Stimulated activated naive CD8-positive, alpha-beta T cell treated with anti-CD3 and anti-CD28 coated beads, Interleukin-15, Interleukin-2, amounts not matched to agents 100 ng/mL and 50 ng/mL, for 24 hours (primary cell): ENCODE data around the gene SSTR4.

ENCODE experiments used
- H3K27ac Mint-ChIP-seq: one replicate; pipeline ENCODE4 v1.8.0; 2021; ENCODE audit warnings: mild to moderate bottlenecking, mixed read lengths
- H3K27me3 Mint-ChIP-seq: one replicate; pipeline ENCODE4 v1.8.0; 2021; ENCODE audit warnings: mixed read lengths
- H3K36me3 Mint-ChIP-seq: one replicate; pipeline ENCODE4 v1.8.0; 2021; ENCODE audit warnings: low read depth, mixed read lengths
- H3K4me1 Mint-ChIP-seq: one replicate; pipeline ENCODE4 v1.8.0; 2021; ENCODE audit warnings: low read depth, mixed read lengths
- H3K4me3 Mint-ChIP-seq: one replicate; pipeline ENCODE4 v1.8.0; 2021; ENCODE audit warnings: mild to moderate bottlenecking, mixed read lengths
- H3K9me3 Mint-ChIP-seq: one replicate; pipeline ENCODE4 v1.8.0; 2021; ENCODE audit warnings: mixed read lengths

The SSTR4 gene

GRCh38 chr20:23046431-23046830 lies 11.3 kb downstream of the SSTR4 start:
- Mint-ChIP-seq H3K4me3 (no peak overlapping the region), H3K27me3 (peaks cover 52% of the 10 kb centered on the region), H3K9me3 (no peaks in the 10 kb centered on the region), H3K36me3 (no peaks in the 10 kb centered on the region), H3K27ac (no peak overlapping the region), H3K4me1 (peaks cover 7% of the 10 kb centered on the region)

GRCh38 chr20:23047001-23047737 lies 12.1 kb downstream of the SSTR4 start:
- Mint-ChIP-seq H3K27me3 (peaks cover 54% of the 10 kb centered on the region), H3K4me3 (no peak overlapping the region), H3K9me3 (no peaks in the 10 kb centered on the region), H3K36me3 (no peaks in the 10 kb centered on the region), H3K4me1 (peaks cover 7% of the 10 kb centered on the region), H3K27ac (no peak overlapping the region)

GRCh38 chr20:23047738-23048214 lies 12.7 kb downstream of the SSTR4 start:
- no peak overlapping the region for H3K27ac Mint-ChIP-seq
- H3K36me3 Mint-ChIP-seq = no peaks in the 10 kb centered on the region
- no peaks in the 10 kb centered on the region for H3K9me3 Mint-ChIP-seq
- H3K4me1 Mint-ChIP-seq = peaks cover 7% of the 10 kb centered on the region
- no peak overlapping the region for H3K4me3 Mint-ChIP-seq
- peaks cover 59% of the 10 kb centered on the region for H3K27me3 Mint-ChIP-seq

GRCh38 chr20:23048283-23049200 lies 13.4 kb downstream of the SSTR4 start:
- H3K27ac Mint-ChIP-seq = no peak overlapping the region

GRCh38 chr20:23049201-23050075 lies 14.3 kb downstream of the SSTR4 start, which contains the start of gene THBD:
Gene THBD, minus strand, starts transcription at chr20:23049672. Its CDS starts 168 bp downstream, at chr20:23049504.
- Mint-ChIP-seq H3K27ac (no peak within 1 kb of the TSS), H3K27me3 (peaks cover 57% of the 10 kb centered on the region), H3K36me3 (no peaks in the 10 kb centered on the region), H3K4me1 (peaks cover 7% of the 10 kb centered on the region), H3K9me3 (no peaks in the 10 kb centered on the region), H3K4me3 (no peak within 1 kb of the TSS)

More at GRCh38 chr20:23048283-23049200, 13.4 kb downstream of the SSTR4 start:
- H3K36me3 Mint-ChIP-seq = no peaks in the 10 kb centered on the region
- peaks cover 7% of the 10 kb centered on the region for H3K4me1 Mint-ChIP-seq
- no peak overlapping the region for H3K4me3 Mint-ChIP-seq
- H3K27me3 Mint-ChIP-seq = peaks cover 61% of the 10 kb centered on the region
- no peaks in the 10 kb centered on the region for H3K9me3 Mint-ChIP-seq

GRCh38 chr20:23050076-23050838 lies 15.1 kb downstream of the SSTR4 start:
- H3K4me1 Mint-ChIP-seq = peaks cover 7% of the 10 kb centered on the region
- H3K27me3 Mint-ChIP-seq = peaks cover 59% of the 10 kb centered on the region
- H3K27ac Mint-ChIP-seq = no peak overlapping the region
- no peaks in the 10 kb centered on the region for H3K9me3 Mint-ChIP-seq
- no peaks in the 10 kb centered on the region for H3K36me3 Mint-ChIP-seq
- H3K4me3 Mint-ChIP-seq = no peak overlapping the region

- Mint-ChIP-seq H3K27me3 (peaks cover 55% of the 10 kb centered on the region), H3K4me3 (no peak overlapping the region), H3K9me3 (no peaks in the 10 kb centered on the region), H3K4me1 (peaks cover 7% of the 10 kb centered on the region), H3K27ac (no peak overlapping the region), H3K36me3 (no peaks in the 10 kb centered on the region)
These were observed 15.9 kb downstream of the SSTR4 start for GRCh38 chr20:23050847-23051627.

GRCh38 chr20:23052904-23053303 lies 17.8 kb downstream of the SSTR4 start:
- no peak overlapping the region for H3K27ac Mint-ChIP-seq
- H3K27me3 Mint-ChIP-seq = peaks cover 42% of the 10 kb centered on the region
- no peak overlapping the region for H3K4me3 Mint-ChIP-seq
- no peaks in the 10 kb centered on the region for H3K9me3 Mint-ChIP-seq
- H3K36me3 Mint-ChIP-seq = no peaks in the 10 kb centered on the region
- peaks cover 3% of the 10 kb centered on the region for H3K4me1 Mint-ChIP-seq

GRCh38 chr20:23058240-23058639 lies 23.1 kb downstream of the SSTR4 start:
- H3K9me3 Mint-ChIP-seq = no peaks in the 10 kb centered on the region
- H3K27ac Mint-ChIP-seq = no peak overlapping the region
- H3K27me3 Mint-ChIP-seq = peaks cover 14% of the 10 kb centered on the region
- no peaks in the 10 kb centered on the region for H3K4me1 Mint-ChIP-seq
- no peak overlapping the region for H3K4me3 Mint-ChIP-seq
- H3K36me3 Mint-ChIP-seq = no peaks in the 10 kb centered on the region

GRCh38 chr20:23059001-23059400 lies 23.9 kb downstream of the SSTR4 start:
- Mint-ChIP-seq H3K4me1 (no peaks in the 10 kb centered on the region), H3K9me3 (no peaks in the 10 kb centered on the region), H3K27ac (no peak overlapping the region), H3K4me3 (no peak overlapping the region), H3K36me3 (no peaks in the 10 kb centered on the region), H3K27me3 (peaks cover 7% of the 10 kb centered on the region)

GRCh38 chr20:23059846-23060245 lies 24.7 kb downstream of the SSTR4 start:
- Mint-ChIP-seq H3K4me3 (no peak overlapping the region), H3K27ac (no peak overlapping the region), H3K9me3 (no peaks in the 10 kb centered on the region), H3K4me1 (no peaks in the 10 kb centered on the region), H3K27me3 (peaks cover 5% of the 10 kb centered on the region), H3K36me3 (no peaks in the 10 kb centered on the region)

- H3K27ac Mint-ChIP-seq = no peak overlapping the region
- H3K4me3 Mint-ChIP-seq = no peak overlapping the region
- H3K9me3 Mint-ChIP-seq = no peaks in the 10 kb centered on the region
- H3K4me1 Mint-ChIP-seq = no peaks in the 10 kb centered on the region
- no peaks in the 10 kb centered on the region for H3K36me3 Mint-ChIP-seq
- H3K27me3 Mint-ChIP-seq = peaks cover 3% of the 10 kb centered on the region
These were observed 25.5 kb downstream of the SSTR4 start for GRCh38 chr20:23060629-23061028.

- Mint-ChIP-seq H3K36me3 (no peaks in the 10 kb centered on the region), H3K9me3 (no peaks in the 10 kb centered on the region), H3K4me3 (no peak overlapping the region), H3K4me1 (no peaks in the 10 kb centered on the region), H3K27me3 (peaks cover 3% of the 10 kb centered on the region), H3K27ac (no peak overlapping the region)
These were observed 26.1 kb downstream of the SSTR4 start for GRCh38 chr20:23061262-23061661.
